GM12801 (cell line): ENCODE measurements around the gene BPIFA2.

ENCODE experiments used
- CTCF ChIP-seq: IDR thresholded peaks from one replicate; pipeline ENCODE4 v1.5.1; 2011; ENCODE audit warnings: control low read depth; ENCODE audit not compliant: insufficient read length; ENCODE audit errors: extremely low read depth

Gene BPIFA2

DNA sequence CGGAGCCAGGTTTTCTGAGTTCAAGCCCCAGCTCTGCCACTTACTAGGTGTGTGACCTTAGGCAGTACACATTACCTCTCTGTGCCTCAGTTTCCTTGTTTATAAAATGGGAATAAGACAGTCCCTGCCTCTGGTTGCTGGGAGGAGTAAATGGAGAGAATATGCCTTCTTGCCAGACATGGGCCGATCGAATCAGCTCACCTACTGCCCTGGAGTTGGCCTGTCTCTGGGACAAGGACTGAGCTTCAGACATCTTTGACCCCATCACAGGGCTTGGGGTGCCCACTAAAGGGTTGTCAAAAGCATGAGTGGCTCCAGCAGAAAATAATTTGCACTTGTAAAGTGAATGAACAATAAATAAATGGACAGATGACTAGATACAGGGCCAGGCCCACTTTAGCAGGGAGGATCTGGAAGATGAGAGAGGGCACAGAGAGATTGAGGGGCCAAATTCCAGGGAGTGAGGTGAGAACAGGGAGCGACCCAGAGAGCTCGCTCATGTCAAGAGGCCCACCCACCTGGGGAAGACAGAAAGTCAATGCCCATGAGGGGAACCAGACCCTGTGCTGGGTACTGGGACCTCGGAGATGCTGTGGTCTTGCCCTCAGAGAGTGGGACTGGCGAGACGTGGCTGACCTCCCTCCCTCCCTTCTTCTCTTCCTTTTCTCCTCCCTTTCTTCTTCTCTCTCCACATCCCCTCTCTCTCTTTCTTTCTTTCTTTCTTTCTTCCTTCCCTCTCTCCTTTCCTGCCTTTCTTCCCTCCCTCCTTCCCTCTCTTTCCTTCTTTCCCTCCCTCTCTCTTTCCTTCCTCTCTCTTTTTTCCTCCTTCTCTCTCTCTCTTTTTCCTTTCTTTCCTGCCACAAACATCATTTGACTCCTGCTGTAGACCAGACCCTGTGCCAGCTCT, 3.9 kb upstream of the BPIFA2 start:
- no peak for TF ChIP-seq CTCF

GRCh38 chr20:33164763-33165095, 3.2 kb upstream of the BPIFA2 start:
- no peak for TF ChIP-seq CTCF

DNA sequence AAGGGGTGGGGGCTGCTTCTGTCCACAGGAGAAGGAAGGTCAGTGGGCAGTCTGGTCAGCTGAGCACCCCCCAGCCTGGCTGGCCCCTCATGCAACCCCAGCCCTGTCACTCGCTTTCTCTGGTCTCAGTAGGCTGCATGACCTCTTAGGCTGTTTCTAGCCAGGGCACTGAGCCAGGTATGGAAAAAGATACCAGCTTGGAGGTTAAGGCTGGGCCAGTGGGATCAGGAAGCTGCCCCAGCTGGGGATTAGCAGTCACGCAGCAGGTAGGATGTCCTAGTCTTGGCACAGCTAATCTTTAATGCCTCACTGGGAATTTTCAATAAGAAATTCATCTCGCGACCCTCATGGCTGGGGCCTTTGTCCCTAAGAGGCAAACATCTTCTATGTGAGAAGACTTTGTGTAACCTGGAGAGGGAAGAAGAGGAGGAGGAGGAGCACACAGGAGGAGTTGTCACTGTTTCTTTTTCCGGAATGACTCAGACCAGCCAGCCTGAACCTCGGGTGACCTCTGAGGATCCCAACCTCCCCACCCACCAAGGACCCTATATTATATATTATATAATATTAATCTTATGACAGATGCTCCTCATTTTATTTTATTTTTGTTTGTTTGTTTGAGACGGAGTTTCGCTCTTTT, 2.4 kb upstream of the BPIFA2 start:
- TF ChIP-seq CTCF = no peak

GRCh38 chr20:33166533-33167113, 1.3 kb upstream of the BPIFA2 start:
- no peak for TF ChIP-seq CTCF

DNA sequence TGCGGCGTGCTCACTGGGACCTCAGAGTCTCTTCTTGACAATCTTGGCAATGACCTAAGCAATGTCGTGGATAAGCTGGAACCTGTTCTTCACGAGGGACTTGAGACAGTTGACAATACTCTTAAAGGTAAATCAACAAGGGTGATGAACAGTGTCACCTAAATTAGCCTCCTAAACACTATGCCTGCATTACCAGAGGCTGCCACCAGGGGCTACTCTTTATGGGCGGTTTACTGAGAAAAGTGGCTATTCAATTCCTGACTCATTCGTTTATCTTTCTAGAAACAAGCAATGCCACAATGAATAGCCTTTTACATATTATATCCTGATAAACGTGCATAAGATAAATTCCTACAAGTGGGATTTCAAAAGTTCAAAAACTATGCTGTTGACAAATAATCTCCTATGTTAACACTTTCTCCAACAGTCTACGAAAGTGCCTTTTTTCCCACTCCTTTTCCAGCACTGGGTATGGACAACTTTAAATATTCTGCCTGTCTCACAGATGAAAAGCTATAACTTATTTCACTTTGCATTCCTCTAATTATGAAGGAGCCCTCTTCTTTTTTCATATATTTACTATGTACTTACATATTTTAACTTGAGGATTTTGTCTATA, 1.3 kb downstream of the BPIFA2 start:
- no peak for TF ChIP-seq CTCF

- TF ChIP-seq CTCF = no peak
These were observed 4.8 kb downstream of the BPIFA2 start for GRCh38 chr20:33172781-33173180.

GRCh38 chr20:33175123-33175522, 7.2 kb downstream of the BPIFA2 start:
- no peak for TF ChIP-seq CTCF
